Right lobe of liver (tissue), 4 donors: Measurements from ENCODE around the gene SRR.

Experiments used
- CTCF ChIP-seq, 4 donors: fragments of 200-600 bp in 3 of 4; fragments of 450-650 bp in 1 of 4; IDR thresholded peaks; one replicate each; pipeline versions ENCODE4 v1.5.1 to v1.8.0; 2016 to 2022; ENCODE audit warnings: antibody characterized with exemption in 4 of 4, mild to moderate bottlenecking in 2 of 4
- POLR2A ChIP-seq: fragments of 450-650 bp; IDR thresholded peaks from one replicate; pipeline ENCODE4 v1.6.1; 2017; ENCODE audit warnings: antibody characterized with exemption, mild to moderate bottlenecking
- donor health status: DM: no; HTN: no; CAD: no.
- donor health status: DM: no; HTN: no; CAD: no.
- donor health status: DM: no; HTN: yes; CAD: no.

DNA sequence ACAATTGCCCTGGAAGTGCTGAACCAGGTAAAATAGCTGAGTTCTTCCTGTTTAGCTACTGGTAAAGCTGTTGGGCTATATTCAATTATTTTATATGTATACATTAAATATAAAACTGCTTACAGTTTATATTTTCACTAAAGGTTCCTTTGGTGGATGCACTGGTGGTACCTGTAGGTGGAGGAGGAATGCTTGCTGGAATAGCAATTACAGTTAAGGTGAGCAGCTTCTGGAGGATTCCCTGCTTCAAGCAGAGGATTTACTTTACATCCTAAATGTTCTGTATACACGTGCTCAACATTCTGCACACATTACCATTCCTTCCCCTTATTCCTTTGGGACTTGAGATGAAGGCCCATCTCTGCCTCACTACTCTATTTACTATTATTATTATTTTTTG is 17.6 kb downstream of the SRR start:
- no peak for TF ChIP-seq CTCF (IDR thresholded peaks at IDR 0.05)
- no peak for TF ChIP-seq POLR2A
